GM12801 (cell line): ENCODE data around the gene FARP1.

Experiments used
- TF ChIP-seq, protein P1 (sequence below): IDR thresholded peaks from one replicate; pipeline ENCODE4 v1.5.1; 2011; ENCODE audit warnings: control low read depth; ENCODE audit not compliant: insufficient read length; ENCODE audit errors: extremely low read depth

Gene FARP1

GRCh38 chr13:98460516-98460915 lies 317.6 kb downstream of the FARP1 start:
- TF ChIP-seq, protein P1, sequence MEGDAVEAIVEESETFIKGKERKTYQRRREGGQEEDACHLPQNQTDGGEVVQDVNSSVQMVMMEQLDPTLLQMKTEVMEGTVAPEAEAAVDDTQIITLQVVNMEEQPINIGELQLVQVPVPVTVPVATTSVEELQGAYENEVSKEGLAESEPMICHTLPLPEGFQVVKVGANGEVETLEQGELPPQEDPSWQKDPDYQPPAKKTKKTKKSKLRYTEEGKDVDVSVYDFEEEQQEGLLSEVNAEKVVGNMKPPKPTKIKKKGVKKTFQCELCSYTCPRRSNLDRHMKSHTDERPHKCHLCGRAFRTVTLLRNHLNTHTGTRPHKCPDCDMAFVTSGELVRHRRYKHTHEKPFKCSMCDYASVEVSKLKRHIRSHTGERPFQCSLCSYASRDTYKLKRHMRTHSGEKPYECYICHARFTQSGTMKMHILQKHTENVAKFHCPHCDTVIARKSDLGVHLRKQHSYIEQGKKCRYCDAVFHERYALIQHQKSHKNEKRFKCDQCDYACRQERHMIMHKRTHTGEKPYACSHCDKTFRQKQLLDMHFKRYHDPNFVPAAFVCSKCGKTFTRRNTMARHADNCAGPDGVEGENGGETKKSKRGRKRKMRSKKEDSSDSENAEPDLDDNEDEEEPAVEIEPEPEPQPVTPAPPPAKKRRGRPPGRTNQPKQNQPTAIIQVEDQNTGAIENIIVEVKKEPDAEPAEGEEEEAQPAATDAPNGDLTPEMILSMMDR: no peak

GRCh38 chr13:98461486-98462240 lies 318.8 kb downstream of the FARP1 start:
- TF ChIP-seq, protein P1: no peak

DNA sequence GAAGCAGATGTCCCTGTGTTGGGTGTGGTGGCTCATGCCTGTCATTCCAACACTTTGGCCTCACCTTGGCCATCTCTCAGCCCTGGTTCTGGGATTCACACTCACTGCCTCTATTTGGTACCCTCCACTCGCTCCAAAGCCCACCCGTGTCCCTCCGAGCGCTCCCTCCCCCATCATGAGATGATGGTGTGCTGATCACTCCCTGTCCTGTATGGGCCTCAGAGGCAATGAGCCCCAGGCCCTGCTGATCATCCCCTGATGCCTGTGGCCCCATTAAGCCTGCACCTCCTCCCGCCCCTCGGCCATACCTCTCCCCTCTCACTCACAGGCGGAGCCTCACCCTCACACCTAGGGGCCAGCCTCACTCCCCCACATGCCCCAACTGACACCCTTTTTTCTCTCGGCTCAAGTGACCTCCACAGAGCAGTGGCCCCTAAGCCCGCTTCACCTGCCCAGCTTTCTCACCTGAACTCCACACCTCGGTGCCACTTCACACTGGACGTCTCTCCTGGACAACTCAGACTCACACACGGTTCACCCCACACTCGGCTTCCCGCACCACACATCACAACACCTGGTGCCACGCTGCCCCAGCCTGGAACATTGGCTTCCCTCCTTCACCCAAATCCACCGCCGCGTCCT lies 319.5 kb downstream of the FARP1 start:
- TF ChIP-seq, protein P1: no peak

GRCh38 chr13:98462946-98463345 lies 320.1 kb downstream of the FARP1 start:
- TF ChIP-seq, protein P1: no peak

- TF ChIP-seq, protein P1: no peak
Observed at GRCh38 chr13:98466634-98467236, 323.8 kb downstream of the FARP1 start.

DNA sequence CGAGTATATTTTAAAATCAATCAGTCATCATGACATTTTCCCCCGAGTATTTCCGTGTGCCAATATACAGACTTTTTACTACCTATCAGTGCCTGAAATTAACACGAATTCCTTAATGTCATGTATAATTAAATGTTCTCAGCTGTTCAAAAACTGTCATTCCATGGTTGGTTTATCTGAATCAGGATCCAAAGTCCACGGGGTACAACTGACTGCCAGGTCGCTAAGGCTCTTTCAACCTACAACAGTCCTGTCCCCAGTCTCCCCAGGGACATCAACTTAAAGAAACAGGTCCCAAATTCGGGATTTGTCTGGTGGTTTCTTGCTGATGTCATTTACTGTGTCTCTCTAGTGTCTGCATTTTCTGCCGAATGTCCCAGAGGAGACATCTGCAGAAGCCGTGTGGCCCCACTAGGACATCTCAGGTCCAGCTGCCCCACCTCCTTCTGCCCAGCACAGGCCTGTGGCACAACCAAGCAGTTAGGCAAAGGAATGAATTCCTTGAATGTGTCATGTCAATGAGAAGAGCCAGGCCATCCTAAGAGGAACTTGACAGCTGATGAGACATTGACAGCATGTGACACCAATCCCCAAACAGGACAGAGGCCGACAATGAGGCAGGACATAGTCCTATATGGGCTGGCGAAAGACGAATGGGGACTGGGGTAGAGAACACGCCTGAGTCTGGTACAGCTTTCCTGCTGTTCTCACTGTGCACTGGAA lies 324.5 kb downstream of the FARP1 start:
- TF ChIP-seq, protein P1: no peak

DNA sequence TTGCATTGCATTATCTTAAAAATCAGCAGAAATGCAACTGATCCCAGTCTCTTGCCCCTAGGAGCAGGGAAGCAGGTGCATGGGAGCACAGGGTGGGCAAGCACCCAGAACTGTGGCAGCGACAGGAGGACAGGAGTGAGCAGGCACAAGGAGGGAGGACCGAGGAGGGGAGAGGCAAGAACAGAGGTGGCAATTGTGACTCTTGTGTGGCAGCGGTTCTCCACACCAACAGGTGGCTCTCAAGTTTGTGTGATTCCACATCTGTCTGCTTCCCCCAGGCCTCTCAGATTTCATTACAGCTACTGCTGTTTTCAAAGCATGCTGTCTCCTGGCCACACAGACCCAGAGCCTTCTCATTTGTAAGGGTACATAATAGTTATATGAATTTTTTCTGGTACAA lies 325.5 kb downstream of the FARP1 start:
- TF ChIP-seq, protein P1: no peak
